ENCODE results near the gene RAB19.
"Not testable (repeated sequence)": the region's sequence is repeated elsewhere in the genome, so short reads cannot be mapped to it uniquely, and the experiment has no call there.

The RAB19 gene

DNA sequence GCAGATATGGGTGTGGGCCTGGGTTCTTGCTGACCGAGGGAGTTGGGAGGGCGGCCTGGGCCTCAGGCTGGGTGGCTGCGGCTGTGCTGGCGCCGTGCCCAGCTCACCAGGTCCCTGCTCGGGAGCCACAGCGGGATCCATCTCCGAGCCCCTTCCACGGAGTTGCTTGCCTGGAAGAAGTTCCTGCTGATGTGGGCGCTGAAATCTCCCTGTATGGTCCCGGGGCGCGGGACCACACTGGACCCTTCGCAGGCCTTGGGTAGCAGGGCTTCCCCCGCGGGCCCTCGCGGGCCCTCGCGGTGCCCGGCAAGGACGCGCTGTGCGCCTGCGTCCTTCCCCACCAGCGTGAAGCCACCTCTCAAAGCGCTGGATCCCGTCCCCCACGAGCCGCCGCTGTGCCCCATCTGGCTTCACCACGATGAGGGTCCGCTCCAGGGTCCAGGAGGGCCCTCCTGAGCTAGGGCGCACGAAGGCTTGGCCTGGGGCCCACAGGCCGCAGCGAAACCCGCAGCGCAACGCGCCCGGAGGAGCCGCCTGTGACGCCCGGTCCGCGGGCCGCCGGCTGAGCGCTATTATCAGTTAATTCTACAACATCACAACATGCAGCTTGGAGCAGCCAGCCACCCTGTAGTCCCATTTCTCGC lies 31.5 kb downstream of the RAB19 start:
- H3K4me3 ChIP-seq (ENCODE audit: low read length): peak overlapping the region; percentile 19
- DNase-seq (ENCODE audit: low read depth): no peak
- H3K9me3 ChIP-seq (ENCODE audit: control insufficient read depth, low read length): no peaks in the 10 kb centered on the region
- H3K36me3 ChIP-seq (ENCODE audit: control insufficient read depth, insufficient read depth, low read length, severe bottlenecking): no peaks in the 10 kb centered on the region
- H3K9ac ChIP-seq (ENCODE audit: low read length): no peak overlapping the region
- H3K4me1 ChIP-seq (ENCODE audit: control insufficient read depth, insufficient read depth, low read length): no peaks in the 10 kb centered on the region
- H3K27me3 ChIP-seq (replicated peaks; ENCODE audit: control insufficient read depth, insufficient read depth, low read length): no peaks in the 10 kb centered on the region

GRCh38 chr7:140439359-140439758 lies 35.5 kb downstream of the RAB19 start:
- no peak for DNase-seq (ENCODE audit: low read depth)
- H3K4me3 ChIP-seq (ENCODE audit: low read length): no peak overlapping the region
- H3K9ac ChIP-seq (ENCODE audit: low read length): no peak overlapping the region
- no peaks in the 10 kb centered on the region for H3K36me3 ChIP-seq (ENCODE audit: control insufficient read depth, insufficient read depth, low read length, severe bottlenecking)
- H3K4me1 ChIP-seq (ENCODE audit: control insufficient read depth, insufficient read depth, low read length): no peaks in the 10 kb centered on the region
- H3K9me3 ChIP-seq (ENCODE audit: control insufficient read depth, low read length): no peaks in the 10 kb centered on the region
- no peaks in the 10 kb centered on the region for H3K27me3 ChIP-seq (replicated peaks; ENCODE audit: control insufficient read depth, insufficient read depth, low read length)

GRCh38 chr7:140440593-140440992 lies 36.7 kb downstream of the RAB19 start:
- H3K9me3 ChIP-seq (ENCODE audit: control insufficient read depth, low read length): no peaks in the 10 kb centered on the region
- H3K9ac ChIP-seq (ENCODE audit: low read length): no peak overlapping the region
- H3K4me1 ChIP-seq (ENCODE audit: control insufficient read depth, insufficient read depth, low read length): no peaks in the 10 kb centered on the region
- no peaks in the 10 kb centered on the region for H3K27me3 ChIP-seq (replicated peaks; ENCODE audit: control insufficient read depth, insufficient read depth, low read length)
- H3K4me3 ChIP-seq (ENCODE audit: low read length): no peak overlapping the region
- no peak for DNase-seq (ENCODE audit: low read depth)
- no peaks in the 10 kb centered on the region for H3K36me3 ChIP-seq (ENCODE audit: control insufficient read depth, insufficient read depth, low read length, severe bottlenecking)

DNA sequence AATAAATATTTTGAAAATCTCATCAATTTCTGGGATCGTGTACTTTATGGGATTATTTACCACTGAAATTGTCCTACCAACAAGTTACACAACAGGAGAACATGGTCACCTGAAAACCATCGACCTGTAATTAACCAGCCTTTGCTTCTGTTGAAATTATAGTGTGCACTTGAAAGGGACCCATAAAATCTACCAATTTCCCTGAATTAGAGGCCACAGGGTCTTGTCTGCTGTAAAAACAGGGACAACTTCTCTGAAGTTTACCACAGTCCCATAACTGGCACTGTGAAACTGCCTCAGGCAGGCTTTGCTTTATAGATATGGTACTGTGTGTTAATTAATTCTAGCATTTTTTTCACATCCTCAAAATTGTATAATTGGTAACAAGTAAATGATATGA lies 37.7 kb downstream of the RAB19 start:
- no peaks in the 10 kb centered on the region for H3K4me1 ChIP-seq (ENCODE audit: control insufficient read depth, insufficient read depth, low read length)

DNA sequence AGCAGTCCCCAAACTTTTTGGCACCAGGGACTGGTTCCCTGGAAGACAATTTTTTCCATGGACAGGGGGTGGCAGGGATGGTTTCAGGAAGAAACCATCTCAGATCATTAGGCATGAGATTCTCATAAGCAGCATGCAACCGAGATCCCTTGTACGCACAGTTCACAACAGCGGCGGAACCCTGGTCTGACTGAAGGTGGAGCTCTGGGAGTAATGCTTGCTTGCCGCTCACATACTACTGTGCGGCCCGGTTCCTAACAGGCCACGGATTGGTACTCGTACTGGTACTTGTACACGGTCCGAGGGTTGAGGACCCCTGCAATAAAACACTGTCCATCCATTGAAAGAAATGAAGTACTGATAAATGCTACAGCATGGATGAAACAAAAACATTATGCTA lies 42.6 kb downstream of the RAB19 start:
- no peak for DNase-seq (ENCODE audit: low read depth)
- Histone ChIP-seq H3K36me3 (ENCODE audit: control insufficient read depth, insufficient read depth, low read length, severe bottlenecking) (no peaks in the 10 kb centered on the region), H3K27me3 (replicated peaks; ENCODE audit: control insufficient read depth, insufficient read depth, low read length) (no peaks in the 10 kb centered on the region), H3K4me1 (ENCODE audit: control insufficient read depth, insufficient read depth, low read length) (no peaks in the 10 kb centered on the region), H3K4me3 (ENCODE audit: low read length) (no peak overlapping the region), H3K9me3 (ENCODE audit: control insufficient read depth, low read length) (no peaks in the 10 kb centered on the region), H3K9ac (ENCODE audit: low read length) (no peak overlapping the region)

More for the DNA sequence above, 37.7 kb downstream of the RAB19 start:
- H3K36me3 ChIP-seq (ENCODE audit: control insufficient read depth, insufficient read depth, low read length, severe bottlenecking): no peaks in the 10 kb centered on the region
- no peaks in the 10 kb centered on the region for H3K27me3 ChIP-seq (replicated peaks; ENCODE audit: control insufficient read depth, insufficient read depth, low read length)
- no peak overlapping the region for H3K9ac ChIP-seq (ENCODE audit: low read length)
- H3K9me3 ChIP-seq (ENCODE audit: control insufficient read depth, low read length): no peaks in the 10 kb centered on the region
- DNase-seq (ENCODE audit: low read depth): no peak
- no peak overlapping the region for H3K4me3 ChIP-seq (ENCODE audit: low read length)

DNA sequence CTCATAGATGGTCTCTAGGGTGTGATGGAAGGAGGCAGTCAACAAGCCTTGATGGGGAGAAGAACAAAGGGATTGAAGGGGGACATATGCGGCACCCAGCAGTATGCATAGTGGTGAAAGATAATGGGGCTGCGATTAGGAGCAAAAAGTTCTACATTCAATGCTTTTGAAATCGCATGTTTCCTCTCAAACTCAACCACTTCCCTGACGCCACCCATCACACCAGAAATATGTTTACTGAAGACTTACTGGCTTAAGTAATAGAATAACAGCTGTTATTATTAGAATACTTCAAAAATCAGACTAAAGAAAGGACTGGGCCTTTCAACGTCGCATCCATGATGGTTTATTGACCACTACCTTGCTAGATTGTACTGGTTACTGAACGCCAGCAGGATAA lies 44.0 kb downstream of the RAB19 start:
- no peaks in the 10 kb centered on the region for H3K9me3 ChIP-seq (ENCODE audit: control insufficient read depth, low read length)
- H3K27me3 ChIP-seq (replicated peaks; ENCODE audit: control insufficient read depth, insufficient read depth, low read length): no peaks in the 10 kb centered on the region
- H3K4me1 ChIP-seq (ENCODE audit: control insufficient read depth, insufficient read depth, low read length): no peaks in the 10 kb centered on the region
- no peak overlapping the region for H3K9ac ChIP-seq (ENCODE audit: low read length)
- H3K4me3 ChIP-seq (ENCODE audit: low read length): no peak overlapping the region
- no peaks in the 10 kb centered on the region for H3K36me3 ChIP-seq (ENCODE audit: control insufficient read depth, insufficient read depth, low read length, severe bottlenecking)
- no peak for DNase-seq (ENCODE audit: low read depth)

- no peak for DNase-seq (ENCODE audit: low read depth)
These were observed 45.1 kb downstream of the RAB19 start for GRCh38 chr7:140448781-140449480.

DNA sequence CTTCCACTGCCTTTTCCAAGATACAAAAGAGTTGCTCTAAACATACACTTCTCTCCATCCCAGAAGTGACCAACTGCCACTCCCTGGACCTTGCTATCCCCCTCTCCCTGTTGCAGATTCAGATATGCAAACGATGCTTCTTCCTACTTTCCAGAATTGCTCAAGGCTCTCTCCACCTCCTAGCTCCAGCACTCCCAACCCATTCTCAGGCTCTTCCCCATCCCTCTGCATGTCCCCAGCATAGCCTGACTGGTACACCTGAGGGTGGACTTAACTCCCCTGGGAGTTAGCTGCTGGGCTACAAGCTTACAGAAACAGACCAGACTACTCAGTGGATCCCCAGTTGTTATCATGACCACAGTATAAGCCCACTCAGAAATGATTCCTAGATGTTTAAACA lies 47.9 kb downstream of the RAB19 start:
- Histone ChIP-seq H3K9ac (ENCODE audit: low read length) (no peak overlapping the region), H3K9me3 (ENCODE audit: control insufficient read depth, low read length) (no peaks in the 10 kb centered on the region), H3K36me3 (ENCODE audit: control insufficient read depth, insufficient read depth, low read length, severe bottlenecking) (peaks cover 34% of the 10 kb centered on the region), H3K27me3 (replicated peaks; ENCODE audit: control insufficient read depth, insufficient read depth, low read length) (no peaks in the 10 kb centered on the region), H3K4me1 (ENCODE audit: control insufficient read depth, insufficient read depth, low read length) (no peaks in the 10 kb centered on the region), H3K4me3 (ENCODE audit: low read length) (no peak overlapping the region)
- DNase-seq (ENCODE audit: low read depth): no peak

More at GRCh38 chr7:140448781-140449480, 45.1 kb downstream of the RAB19 start:
- H3K36me3 ChIP-seq (ENCODE audit: control insufficient read depth, insufficient read depth, low read length, severe bottlenecking): peaks cover 8% of the 10 kb centered on the region
- no peaks in the 10 kb centered on the region for H3K27me3 ChIP-seq (replicated peaks; ENCODE audit: control insufficient read depth, insufficient read depth, low read length)
- no peak overlapping the region for H3K9ac ChIP-seq (ENCODE audit: low read length)
- no peaks in the 10 kb centered on the region for H3K4me1 ChIP-seq (ENCODE audit: control insufficient read depth, insufficient read depth, low read length)
- no peaks in the 10 kb centered on the region for H3K9me3 ChIP-seq (ENCODE audit: control insufficient read depth, low read length)
- H3K4me3 ChIP-seq (ENCODE audit: low read length): no peak overlapping the region

DNA sequence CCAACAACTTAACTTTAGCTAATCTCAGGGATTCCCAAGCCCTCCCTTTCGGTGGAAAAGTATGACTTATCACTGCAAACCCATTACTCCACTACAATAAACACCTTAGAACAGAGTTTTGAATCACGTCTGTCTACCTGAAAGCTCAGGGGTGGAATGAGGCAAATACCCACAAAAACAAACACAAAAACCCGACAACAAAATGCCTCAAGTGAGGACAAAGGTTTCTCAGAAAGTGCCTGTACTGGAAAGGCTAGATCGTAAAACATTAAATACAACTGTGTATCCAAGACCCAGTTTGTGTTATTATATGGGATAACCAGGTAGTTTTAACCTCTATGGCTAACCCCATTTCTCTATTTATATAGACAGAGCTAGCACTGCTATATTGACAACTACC lies 49.4 kb downstream of the RAB19 start:
- H3K4me3 ChIP-seq (ENCODE audit: low read length): no peak overlapping the region
- H3K9ac ChIP-seq (ENCODE audit: low read length): no peak overlapping the region
- no peak for DNase-seq (ENCODE audit: low read depth)
- no peaks in the 10 kb centered on the region for H3K27me3 ChIP-seq (replicated peaks; ENCODE audit: control insufficient read depth, insufficient read depth, low read length)
- peaks cover 43% of the 10 kb centered on the region for H3K36me3 ChIP-seq (ENCODE audit: control insufficient read depth, insufficient read depth, low read length, severe bottlenecking)
- H3K4me1 ChIP-seq (ENCODE audit: control insufficient read depth, insufficient read depth, low read length): no peaks in the 10 kb centered on the region
- H3K9me3 ChIP-seq (ENCODE audit: control insufficient read depth, low read length): no peaks in the 10 kb centered on the region

- H3K4me1 ChIP-seq (ENCODE audit: control insufficient read depth, insufficient read depth, low read length); H3K9ac ChIP-seq (ENCODE audit: low read length); H3K9me3 ChIP-seq (ENCODE audit: control insufficient read depth, low read length); H3K4me3 ChIP-seq (ENCODE audit: low read length); H3K27me3 ChIP-seq (replicated peaks; ENCODE audit: control insufficient read depth, insufficient read depth, low read length); DNase-seq (ENCODE audit: low read depth): not testable (repeated sequence)
- peaks cover 50% of the 10 kb centered on the region for H3K36me3 ChIP-seq (ENCODE audit: control insufficient read depth, insufficient read depth, low read length, severe bottlenecking)
These were observed 50.2 kb downstream of the RAB19 start for GRCh38 chr7:140453785-140454656.

- Histone ChIP-seq H3K4me1 (ENCODE audit: control insufficient read depth, insufficient read depth, low read length) (no peaks in the 10 kb centered on the region), H3K9me3 (ENCODE audit: control insufficient read depth, low read length) (no peaks in the 10 kb centered on the region), H3K4me3 (ENCODE audit: low read length) (no peak overlapping the region), H3K27me3 (replicated peaks; ENCODE audit: control insufficient read depth, insufficient read depth, low read length) (no peaks in the 10 kb centered on the region), H3K36me3 (ENCODE audit: control insufficient read depth, insufficient read depth, low read length, severe bottlenecking) (peaks cover 56% of the 10 kb centered on the region), H3K9ac (ENCODE audit: low read length) (no peak overlapping the region)
- no peak for DNase-seq (ENCODE audit: low read depth)
These were observed 50.8 kb downstream of the RAB19 start for GRCh38 chr7:140454657-140455015.
